Progenitor cell of endocrine pancreas (in vitro differentiated cells): ENCODE data around the gene ICAM2. TPM values are rescaled to one million over a fixed set of nuclear protein-coding genes. Genes with fewer than 3 reads are reported as not detected.
"Not testable (repeated sequence)": the region's sequence is repeated elsewhere in the genome, so short reads cannot be mapped to it uniquely, and the experiment has no call there.

Source experiments
- DNase-seq: peaks from one replicate; pipeline ENCODE4 v3.0.0; 2021; ENCODE audit warnings: low spot score; ENCODE audit not compliant: unreplicated experiment
- H3K27ac Mint-ChIP-seq: 2 replicates; pipeline ENCODE4 v1.8.0; 2021; ENCODE audit warnings: mild to moderate bottlenecking, moderate library complexity, mixed read lengths
- H3K27me3 Mint-ChIP-seq: 2 replicates; pipeline ENCODE4 v1.8.0; 2021; ENCODE audit warnings: mixed read lengths
- H3K36me3 Mint-ChIP-seq: 2 replicates; pipeline ENCODE4 v1.8.0; 2022; ENCODE audit warnings: mixed read lengths; ENCODE audit not compliant: insufficient read depth
- H3K4me1 Mint-ChIP-seq: 2 replicates; pipeline ENCODE4 v1.8.0; 2021; ENCODE audit warnings: low read depth, mixed read lengths
- H3K4me3 Mint-ChIP-seq: 2 replicates; pipeline ENCODE4 v1.8.0; 2021; ENCODE audit warnings: low read depth, mild to moderate bottlenecking, moderate library complexity, mixed read lengths
- H3K9me3 Mint-ChIP-seq: 2 replicates; pipeline ENCODE4 v1.8.0; 2021; ENCODE audit warnings: low read depth, mixed read lengths
- CTCF ChIP-seq: fragments of 200-600 bp; sonication (generic); IDR thresholded peaks from one replicate; pipeline ENCODE4 v1.5.0; 2021; ENCODE audit warnings: antibody characterized with exemption, mild to moderate bottlenecking; ENCODE audit not compliant: unreplicated experiment
- total RNA-seq: library from RNA; stranded (reverse); gene quantifications from 2 replicates; pipeline ENCODE4 v1.2.1, GENCODE V29; 2021

ICAM2 gene
- total RNA-seq, 1 donor from 2014 or later, result 0.72 TPM

- TF ChIP-seq CTCF, result peak; percentile 87
- H3K27me3 Mint-ChIP-seq, result peaks cover 6% of the 10 kb centered on the region
- no peaks in the 10 kb centered on the region for H3K36me3 Mint-ChIP-seq
- no peak overlapping the region for H3K27ac Mint-ChIP-seq
- DNase-seq, result peak; percentile 41
- H3K9me3 Mint-ChIP-seq, result no peaks in the 10 kb centered on the region
- H3K4me1 Mint-ChIP-seq, result peaks cover 16% of the 10 kb centered on the region
- H3K4me3 Mint-ChIP-seq, result no peak overlapping the region
Observed at GRCh38 chr17:64028874-64029464, 8.5 kb upstream of the ICAM2 start.

DNA sequence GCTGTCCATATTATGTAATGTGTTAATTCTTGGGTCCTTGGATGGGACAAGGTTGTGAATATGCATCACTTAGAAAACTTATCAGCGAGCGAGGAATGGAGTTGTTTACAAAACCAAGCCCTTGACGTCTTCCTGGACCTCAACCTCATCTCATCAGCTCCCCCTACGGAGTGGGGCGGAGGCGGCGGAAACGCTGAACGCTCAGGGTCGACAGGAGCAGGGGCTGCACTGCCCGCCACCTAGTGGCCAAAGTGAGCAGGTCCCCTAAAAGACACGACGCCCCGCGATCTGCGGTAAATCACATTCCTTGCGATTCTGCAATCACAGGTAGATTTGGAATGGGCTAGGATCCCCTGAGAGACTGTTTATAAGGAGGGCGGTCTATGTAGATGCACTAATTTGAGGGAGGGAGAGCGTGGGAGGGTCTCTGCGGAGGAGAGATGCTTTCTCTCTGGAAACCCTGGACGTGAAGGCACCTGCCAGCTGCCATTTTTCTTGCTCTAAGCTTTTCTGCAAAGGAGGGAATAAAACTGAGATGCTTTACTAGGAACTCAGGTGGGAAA is 5.4 kb upstream of the ICAM2 start:
- no peaks in the 10 kb centered on the region for H3K36me3 Mint-ChIP-seq
- peak overlapping the region; percentile 60 for H3K4me3 Mint-ChIP-seq
- H3K27me3 Mint-ChIP-seq, result peaks cover 6% of the 10 kb centered on the region
- TF ChIP-seq CTCF, result peak; percentile 92
- no peak overlapping the region for H3K27ac Mint-ChIP-seq
- peak; percentile 52 for DNase-seq
- peaks cover 26% of the 10 kb centered on the region for H3K4me1 Mint-ChIP-seq
- H3K9me3 Mint-ChIP-seq, result no peaks in the 10 kb centered on the region

DNA sequence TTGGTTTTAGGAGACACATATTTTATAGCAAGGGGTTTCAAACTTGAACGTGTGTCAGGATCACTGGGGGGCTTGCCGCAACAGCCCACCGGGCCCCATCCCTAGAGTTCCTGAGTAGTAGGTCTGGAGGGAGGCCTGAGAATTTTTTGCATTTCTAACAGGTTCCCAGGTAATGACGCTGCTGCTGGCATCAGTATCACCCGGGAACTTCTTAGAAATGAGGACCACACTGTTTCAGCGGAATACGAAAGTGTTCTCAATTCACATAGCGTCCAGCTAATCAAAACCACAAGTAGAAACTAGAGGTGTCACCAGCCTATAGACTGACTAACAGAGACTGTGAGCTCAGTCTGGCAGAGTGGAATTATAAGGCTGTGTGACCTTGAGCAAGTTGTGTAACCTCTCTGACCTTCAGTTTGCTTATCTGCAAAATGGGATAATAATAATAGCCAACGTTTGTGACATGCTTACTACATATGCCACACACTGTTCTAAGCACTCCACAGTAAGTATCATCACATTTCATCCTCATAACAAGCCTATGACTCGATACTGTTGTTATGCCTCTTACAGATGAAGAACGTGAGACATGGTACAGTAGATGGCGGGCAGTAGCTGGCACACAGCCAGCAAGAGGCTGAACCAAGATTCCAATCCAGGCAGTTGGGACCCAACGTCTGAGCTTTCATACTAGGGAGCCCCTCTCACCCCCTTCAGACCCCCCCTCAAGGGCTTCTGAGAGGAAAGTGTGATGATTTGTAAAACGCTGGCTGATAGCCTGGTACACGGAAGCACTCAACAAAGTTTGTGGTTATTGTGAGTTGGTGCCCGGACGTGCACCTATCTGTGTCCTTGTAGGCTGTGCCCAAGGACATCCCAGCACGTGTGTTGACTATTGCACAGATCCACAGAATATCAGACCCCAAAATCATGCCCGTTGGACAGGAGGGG is 4.6 kb upstream of the ICAM2 start:
- Mint-ChIP-seq H3K36me3 (no peaks in the 10 kb centered on the region), H3K27ac (peak overlapping the region; percentile 60), H3K9me3 (no peaks in the 10 kb centered on the region), H3K27me3 (peaks cover 7% of the 10 kb centered on the region), H3K4me3 (no peak overlapping the region), H3K4me1 (peaks cover 27% of the 10 kb centered on the region)
- TF ChIP-seq CTCF, result no peak
- DNase-seq, result no peak

- peak overlapping the region; percentile 60 for H3K27ac Mint-ChIP-seq
- H3K9me3 Mint-ChIP-seq, result no peaks in the 10 kb centered on the region
- no peak overlapping the region for H3K4me3 Mint-ChIP-seq
- peaks cover 10% of the 10 kb centered on the region for H3K27me3 Mint-ChIP-seq
- no peaks in the 10 kb centered on the region for H3K36me3 Mint-ChIP-seq
- TF ChIP-seq CTCF, result no peak
- no peak for DNase-seq
- peaks cover 31% of the 10 kb centered on the region for H3K4me1 Mint-ChIP-seq
Observed at GRCh38 chr17:64024215-64024654, 3.8 kb upstream of the ICAM2 start.

DNA sequence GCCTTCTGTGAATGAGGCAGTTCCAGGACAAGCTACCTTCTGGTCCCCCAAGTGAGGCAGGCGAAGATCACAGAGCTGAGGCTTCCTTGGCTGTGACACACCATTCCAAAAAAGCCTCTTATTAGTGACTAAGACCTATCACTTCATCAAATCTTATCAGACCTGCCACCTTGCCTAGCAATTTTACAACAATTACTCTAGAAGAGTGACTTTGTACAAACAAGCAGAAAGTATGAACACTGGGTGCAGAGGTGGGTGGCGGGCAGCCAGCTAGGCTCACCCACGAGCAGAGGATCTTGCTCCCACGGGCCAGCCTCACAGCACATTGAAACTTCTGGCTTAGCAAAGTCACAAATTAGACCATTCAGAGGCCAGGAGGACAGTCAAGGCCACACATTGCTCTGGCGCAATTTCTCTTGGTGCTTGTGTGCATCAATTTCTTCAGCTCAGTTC is 2.2 kb upstream of the ICAM2 start:
- Mint-ChIP-seq H3K27ac (peak overlapping the region; percentile 82), H3K4me1 (peaks cover 31% of the 10 kb centered on the region), H3K4me3 (no peak overlapping the region), H3K27me3 (peaks cover 10% of the 10 kb centered on the region), H3K36me3 (no peaks in the 10 kb centered on the region), H3K9me3 (no peaks in the 10 kb centered on the region)
- TF ChIP-seq CTCF, result no peak
- no peak for DNase-seq

DNA sequence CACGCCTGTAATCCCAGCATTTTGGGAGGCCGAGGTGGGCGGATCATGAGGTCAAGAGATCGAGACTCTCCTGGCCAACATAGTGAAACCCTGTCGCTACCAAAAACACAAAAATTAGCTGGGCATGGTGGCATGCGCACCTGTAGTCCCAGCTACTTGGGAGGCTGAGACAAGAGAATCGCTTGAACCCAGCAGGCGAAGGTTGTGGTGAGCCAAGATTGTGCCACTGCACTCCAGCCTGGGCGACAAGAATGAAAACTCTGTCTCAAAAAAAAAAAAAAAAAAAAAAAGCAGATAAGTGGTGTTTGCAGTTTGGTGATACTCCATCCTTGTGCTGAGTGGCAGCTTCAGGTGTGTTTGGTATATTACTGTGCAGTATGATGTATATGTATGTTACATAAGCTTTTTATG is 877 bp downstream of the ICAM2 start:
- H3K4me3 Mint-ChIP-seq, H3K36me3 Mint-ChIP-seq, H3K27ac Mint-ChIP-seq, H3K9me3 Mint-ChIP-seq, DNase-seq: not testable (repeated sequence)
- Mint-ChIP-seq H3K4me1 (peaks cover 21% of the 10 kb centered on the region), H3K27me3 (peaks cover 15% of the 10 kb centered on the region)
